ENCODE results near the gene FGF6. TPM values are rescaled to one million over a fixed set of nuclear protein-coding genes. Genes with fewer than 3 reads are reported as not detected.

FGF6 gene
- total and polyA plus RNA-seq, 4 donors = not detected

DNA sequence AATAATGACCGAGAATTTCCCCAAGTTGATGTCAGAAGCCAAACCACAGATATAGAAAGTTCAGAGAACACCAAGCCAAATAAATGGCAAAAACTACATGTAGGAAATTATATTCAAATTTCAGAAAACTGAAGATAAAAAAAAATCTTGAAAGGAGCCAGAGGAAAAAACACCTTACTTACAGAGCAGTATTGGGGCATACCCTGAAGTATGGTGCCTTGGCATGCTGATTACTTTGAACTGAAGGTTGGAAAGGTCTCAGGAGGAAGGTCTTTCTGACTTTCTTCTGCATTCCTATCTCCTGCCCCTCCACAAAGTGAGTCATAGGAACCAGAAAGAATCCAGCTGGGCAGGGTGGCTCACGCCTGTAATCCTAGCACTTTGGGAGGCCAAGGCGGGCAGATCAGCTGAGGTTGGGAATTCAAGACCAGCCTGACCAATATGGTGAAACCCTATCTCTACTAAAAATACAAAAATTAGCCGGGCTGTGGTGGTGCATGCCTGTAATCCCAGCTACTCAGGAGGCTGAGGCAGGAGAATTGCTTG lies 8.8 kb upstream of the FGF6 start:
- H3K27me3 ChIP-seq (ENCODE audit: control insufficient read depth in 3 of 3, insufficient read depth in 3 of 3, low read length in 2 of 3) = peaks cover 0 to 8% (median 6%) of the 10 kb centered on the region in 3 donors
- DNase-seq = no peak
- H3K9ac ChIP-seq (ENCODE audit: insufficient read depth in 1 of 2, low read length in 2 of 2) = no peak overlapping the region
- H3K36me3 ChIP-seq (ENCODE audit: control insufficient read depth in 4 of 4, insufficient read depth in 4 of 4, low read length in 4 of 4) = no peaks in the 10 kb centered on the region
- H3K4me3 ChIP-seq = no peak overlapping the region
- WGBS, 2 donors = 85 to 88% methylated on average over 4 of the region's 4 CpGs
- H3K4me1 ChIP-seq (ENCODE audit: control insufficient read depth in 5 of 5, insufficient read depth in 5 of 5, low read length in 5 of 5) = peaks cover 0 to 1% (median 0%) of the 10 kb centered on the region in 5 donors
- TF ChIP-seq, protein P1, sequence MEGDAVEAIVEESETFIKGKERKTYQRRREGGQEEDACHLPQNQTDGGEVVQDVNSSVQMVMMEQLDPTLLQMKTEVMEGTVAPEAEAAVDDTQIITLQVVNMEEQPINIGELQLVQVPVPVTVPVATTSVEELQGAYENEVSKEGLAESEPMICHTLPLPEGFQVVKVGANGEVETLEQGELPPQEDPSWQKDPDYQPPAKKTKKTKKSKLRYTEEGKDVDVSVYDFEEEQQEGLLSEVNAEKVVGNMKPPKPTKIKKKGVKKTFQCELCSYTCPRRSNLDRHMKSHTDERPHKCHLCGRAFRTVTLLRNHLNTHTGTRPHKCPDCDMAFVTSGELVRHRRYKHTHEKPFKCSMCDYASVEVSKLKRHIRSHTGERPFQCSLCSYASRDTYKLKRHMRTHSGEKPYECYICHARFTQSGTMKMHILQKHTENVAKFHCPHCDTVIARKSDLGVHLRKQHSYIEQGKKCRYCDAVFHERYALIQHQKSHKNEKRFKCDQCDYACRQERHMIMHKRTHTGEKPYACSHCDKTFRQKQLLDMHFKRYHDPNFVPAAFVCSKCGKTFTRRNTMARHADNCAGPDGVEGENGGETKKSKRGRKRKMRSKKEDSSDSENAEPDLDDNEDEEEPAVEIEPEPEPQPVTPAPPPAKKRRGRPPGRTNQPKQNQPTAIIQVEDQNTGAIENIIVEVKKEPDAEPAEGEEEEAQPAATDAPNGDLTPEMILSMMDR (IDR thresholded peaks at IDR 0.05; ENCODE audit: control extremely low read depth, extremely low read depth) = no peak
- no peak for ATAC-seq (ENCODE audit: insufficient read depth, low FRiP score)
- H3K9me3 ChIP-seq (ENCODE audit: control insufficient read depth in 4 of 4, insufficient read depth in 3 of 4, low read length in 3 of 4) = no peaks in the 10 kb centered on the region
- no peak overlapping the region for H3K27ac ChIP-seq (ENCODE audit: low read depth in 1 of 2, low read length in 1 of 2)

GRCh38 chr12:4451694-4452093 lies 6.1 kb upstream of the FGF6 start:
- peaks cover 0 to 1% (median 0%) of the 10 kb centered on the region in 5 donors for H3K4me1 ChIP-seq (ENCODE audit: control insufficient read depth in 5 of 5, insufficient read depth in 5 of 5, low read length in 5 of 5)
- ATAC-seq (ENCODE audit: insufficient read depth, low FRiP score) = no peak
- H3K27ac ChIP-seq (ENCODE audit: low read depth in 1 of 2, low read length in 1 of 2) = no peak overlapping the region
- no peak overlapping the region for H3K4me3 ChIP-seq
- no peak for DNase-seq
- H3K9ac ChIP-seq (ENCODE audit: insufficient read depth in 1 of 2, low read length in 2 of 2) = no peak overlapping the region
- H3K27me3 ChIP-seq (ENCODE audit: control insufficient read depth in 3 of 3, insufficient read depth in 3 of 3, low read length in 2 of 3) = peaks cover 0 to 6% (median 5%) of the 10 kb centered on the region in 3 donors
- TF ChIP-seq, protein P1 (IDR thresholded peaks at IDR 0.05; ENCODE audit: control extremely low read depth, extremely low read depth) = no peak
- 61 to 65% methylated on average over 7 of the region's 7 CpGs for WGBS, 2 donors
- H3K9me3 ChIP-seq (ENCODE audit: control insufficient read depth in 4 of 4, insufficient read depth in 3 of 4, low read length in 3 of 4) = no peaks in the 10 kb centered on the region
- H3K36me3 ChIP-seq (ENCODE audit: control insufficient read depth in 4 of 4, insufficient read depth in 4 of 4, low read length in 4 of 4) = no peaks in the 10 kb centered on the region

DNA sequence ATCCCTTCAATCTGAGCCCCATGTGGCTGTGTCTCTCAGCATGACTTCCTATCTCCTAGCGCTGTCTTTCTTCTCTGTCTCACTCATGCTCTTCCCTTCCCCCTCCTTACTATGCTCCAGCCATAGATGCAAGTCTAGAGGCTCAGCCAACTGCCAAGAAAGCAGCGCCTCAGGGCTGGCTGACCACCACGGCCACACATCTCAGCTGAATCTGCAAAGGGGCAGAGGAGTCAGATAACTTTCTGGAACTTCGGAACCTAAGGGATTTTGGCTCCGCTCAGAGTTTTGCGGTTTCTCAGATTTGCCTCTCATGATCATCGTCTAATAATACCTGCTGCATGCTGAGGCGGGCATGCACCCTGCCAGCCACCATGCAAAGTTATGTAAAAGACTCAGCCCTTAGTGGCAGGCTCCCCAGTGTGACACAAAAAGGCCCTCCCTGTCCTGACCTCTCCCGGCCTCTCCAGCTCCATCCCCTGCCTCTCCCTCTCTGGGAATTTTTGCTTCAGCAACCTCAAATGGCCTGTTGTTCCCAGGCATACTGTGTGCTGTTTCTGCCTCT lies 5.0 kb upstream of the FGF6 start:
- Histone ChIP-seq H3K9me3 (ENCODE audit: control insufficient read depth in 4 of 4, insufficient read depth in 3 of 4, low read length in 3 of 4) (no peaks in the 10 kb centered on the region), H3K4me3 (no peak overlapping the region), H3K27ac (ENCODE audit: low read depth in 1 of 2, low read length in 1 of 2) (no peak overlapping the region), H3K4me1 (ENCODE audit: control insufficient read depth in 5 of 5, insufficient read depth in 5 of 5, low read length in 5 of 5) (peaks cover 0 to 1% (median 0%) of the 10 kb centered on the region in 5 donors), H3K9ac (ENCODE audit: insufficient read depth in 1 of 2, low read length in 2 of 2) (no peak overlapping the region), H3K36me3 (ENCODE audit: control insufficient read depth in 4 of 4, insufficient read depth in 4 of 4, low read length in 4 of 4) (no peaks in the 10 kb centered on the region), H3K27me3 (ENCODE audit: control insufficient read depth in 3 of 3, insufficient read depth in 3 of 3, low read length in 2 of 3) (peaks cover 0 to 6% (median 5%) of the 10 kb centered on the region in 3 donors)
- ATAC-seq (ENCODE audit: insufficient read depth, low FRiP score) (no peak), DNase-seq (peak in 1 of 3 donors; percentile 24)
- 57 to 73% methylated on average over 9 of the region's 9 CpGs for WGBS, 2 donors
- TF ChIP-seq, protein P1 (IDR thresholded peaks at IDR 0.05; ENCODE audit: control extremely low read depth, extremely low read depth) = no peak
